ENCODE results near the gene DHX35.

DHX35 gene

DNA sequence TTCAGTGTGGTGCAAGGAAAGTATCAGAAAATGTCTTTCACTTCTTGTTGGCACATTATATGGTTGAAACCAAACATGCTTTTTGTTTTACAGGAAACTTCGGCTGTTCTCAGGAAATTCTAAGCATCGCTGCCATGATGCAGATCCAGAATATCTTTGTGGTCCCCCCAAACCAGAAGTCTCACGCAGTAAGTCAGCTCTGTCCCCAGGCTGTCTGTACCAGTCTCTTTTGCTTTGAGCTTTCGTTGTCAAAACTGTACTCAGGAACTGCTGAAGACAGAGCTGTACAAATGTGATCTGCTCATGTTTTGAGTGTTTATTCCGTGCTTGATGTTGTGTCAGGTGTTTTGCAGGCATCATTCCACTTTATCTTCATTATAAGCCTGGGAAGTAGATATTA, 59.6 kb downstream of the DHX35 start:
- no peak for DNase-seq (ENCODE audit: low read depth)

DNA sequence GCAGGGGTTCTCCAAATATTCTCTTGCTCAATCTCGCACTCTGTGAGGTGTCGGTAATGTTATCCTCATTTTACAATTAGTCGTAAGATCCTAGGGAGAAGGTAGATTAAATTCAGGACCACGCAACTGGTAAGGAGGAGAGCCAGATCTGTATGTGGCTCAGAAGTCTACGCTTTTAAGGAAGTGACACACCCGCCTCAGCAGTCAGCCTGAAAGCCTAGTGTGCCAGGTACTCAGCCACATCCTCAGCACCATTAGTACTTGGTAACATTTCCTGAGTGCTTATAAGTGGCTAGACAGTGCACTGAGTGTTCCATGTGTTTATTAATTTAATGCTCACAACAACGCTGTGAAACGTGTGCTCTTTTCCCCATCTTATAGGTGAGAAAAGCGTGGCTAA, 63.7 kb downstream of the DHX35 start:
- no peak for DNase-seq (ENCODE audit: low read depth)

DNA sequence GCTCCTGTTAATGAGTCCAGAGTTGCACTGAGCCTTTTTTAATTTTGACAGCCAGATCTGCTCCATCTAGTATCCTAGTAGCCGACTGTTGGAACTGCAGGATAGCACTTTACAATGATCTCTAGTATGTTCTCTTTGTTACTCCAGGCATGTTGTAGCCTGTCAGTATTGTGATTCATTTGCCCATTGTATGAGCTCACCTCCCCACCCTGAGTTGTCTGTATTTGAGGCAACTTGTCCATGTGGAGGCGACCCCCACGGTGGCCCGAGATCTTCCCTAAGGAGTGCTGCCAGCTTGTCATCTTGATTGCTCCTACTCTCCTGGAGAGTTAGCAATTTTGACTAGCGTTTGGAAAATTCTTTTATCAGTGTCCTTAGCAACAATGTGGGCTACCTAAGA, 67.2 kb downstream of the DHX35 start:
- DNase-seq (ENCODE audit: low read depth), result no peak

DNA sequence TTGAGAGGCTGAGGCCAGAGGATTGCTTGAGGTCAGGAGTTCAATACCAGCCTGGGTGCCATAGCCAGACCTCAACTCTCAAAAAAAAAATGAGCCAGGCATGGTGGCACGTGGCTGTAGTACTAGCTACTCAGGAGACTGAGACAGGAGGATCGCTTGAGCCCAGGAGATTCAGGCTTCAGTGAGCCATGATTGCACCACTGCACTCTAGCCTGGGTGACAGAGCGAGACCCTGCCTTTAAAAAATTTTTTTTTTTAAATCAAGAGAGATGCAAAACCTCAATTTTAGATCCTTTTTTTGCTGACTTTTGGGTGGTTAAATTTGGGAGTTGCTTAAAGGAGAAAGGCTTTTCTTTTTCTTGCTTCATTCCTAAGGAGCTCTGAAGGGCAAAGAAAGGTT, 70.9 kb downstream of the DHX35 start:
- DNase-seq (ENCODE audit: low read depth), result no peak

DNA sequence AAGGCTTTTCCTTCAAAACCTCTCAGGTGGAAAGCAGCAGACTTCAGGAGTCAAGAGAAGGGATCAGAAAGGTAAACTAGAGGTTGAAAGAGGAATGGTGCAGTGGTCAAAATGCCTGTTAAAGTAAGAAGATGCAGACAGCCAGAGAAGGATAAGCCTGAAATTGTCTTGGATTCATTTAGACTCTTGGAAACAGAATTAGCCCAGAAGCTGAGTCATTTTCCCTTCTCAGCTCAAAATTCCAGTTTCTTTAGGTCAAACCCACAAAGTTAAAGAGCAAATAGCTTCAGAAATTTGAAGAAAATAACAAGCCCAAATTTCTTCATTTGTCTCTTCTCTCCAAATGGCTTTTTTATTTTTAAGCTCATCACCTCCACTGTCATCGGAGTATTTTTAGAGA, 73.9 kb downstream of the DHX35 start:
- DNase-seq (ENCODE audit: low read depth), result no peak

DNA sequence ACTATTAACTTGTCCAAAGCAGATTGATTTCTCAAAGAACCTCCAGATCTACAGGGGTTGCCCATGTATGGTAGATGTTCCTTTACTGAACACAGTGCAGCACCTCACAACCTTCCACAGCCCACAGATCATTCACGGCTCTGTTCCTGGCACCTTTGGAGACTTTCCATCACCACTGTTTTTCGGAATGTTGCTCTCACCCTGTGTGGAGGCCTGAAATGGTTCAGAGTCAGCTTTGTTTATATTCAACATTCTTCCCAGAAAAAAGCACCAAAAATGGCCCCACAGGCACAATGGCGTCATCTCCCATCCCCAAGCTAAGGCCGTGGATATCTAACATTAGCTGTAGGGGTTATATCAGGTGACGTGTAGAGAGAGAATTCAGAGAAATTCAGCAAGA, 74.7 kb downstream of the DHX35 start:
- DNase-seq (ENCODE audit: low read depth), result no peak

DNA sequence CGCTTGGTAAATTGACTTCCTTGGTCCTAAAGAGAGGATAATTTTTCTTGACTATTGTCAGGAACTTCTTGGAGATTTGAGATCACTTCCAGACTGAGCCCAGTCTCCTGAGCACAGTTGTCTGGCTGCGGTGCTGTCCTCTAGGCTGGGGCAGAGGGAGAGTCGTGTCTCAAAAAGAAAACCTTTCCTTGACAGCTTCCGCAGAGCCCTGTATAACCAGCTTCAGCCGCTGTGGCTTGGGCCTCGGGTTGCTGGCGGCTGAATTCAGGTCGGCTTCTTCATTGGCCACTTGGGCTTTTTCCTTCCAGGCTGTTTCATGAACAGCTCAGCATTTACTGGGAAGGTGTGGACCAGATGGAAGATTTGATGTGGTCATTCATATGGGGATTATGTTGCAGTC, 75.9 kb downstream of the DHX35 start:
- DNase-seq (ENCODE audit: low read depth), result no peak

DNA sequence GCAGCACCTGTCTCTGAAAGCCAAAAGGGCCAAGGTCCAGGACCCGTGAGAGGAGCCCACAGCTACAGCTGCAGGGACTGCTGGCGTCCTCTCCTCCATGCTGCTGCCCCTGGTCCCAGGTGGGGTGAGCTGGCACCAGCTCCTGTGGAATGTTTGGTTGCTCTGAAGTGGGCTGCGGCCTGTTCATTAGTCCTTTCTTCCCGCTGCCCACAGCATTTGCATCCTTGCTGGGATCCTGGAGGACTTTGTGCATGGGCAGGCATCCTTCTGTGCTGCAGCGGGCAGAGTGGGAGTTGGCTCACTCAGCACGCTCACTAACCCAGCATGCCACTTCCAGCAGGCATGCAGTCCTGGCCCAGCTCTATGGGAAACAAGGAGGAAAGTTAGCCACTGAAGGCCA, 76.4 kb downstream of the DHX35 start:
- DNase-seq (ENCODE audit: low read depth), result no peak

DNA sequence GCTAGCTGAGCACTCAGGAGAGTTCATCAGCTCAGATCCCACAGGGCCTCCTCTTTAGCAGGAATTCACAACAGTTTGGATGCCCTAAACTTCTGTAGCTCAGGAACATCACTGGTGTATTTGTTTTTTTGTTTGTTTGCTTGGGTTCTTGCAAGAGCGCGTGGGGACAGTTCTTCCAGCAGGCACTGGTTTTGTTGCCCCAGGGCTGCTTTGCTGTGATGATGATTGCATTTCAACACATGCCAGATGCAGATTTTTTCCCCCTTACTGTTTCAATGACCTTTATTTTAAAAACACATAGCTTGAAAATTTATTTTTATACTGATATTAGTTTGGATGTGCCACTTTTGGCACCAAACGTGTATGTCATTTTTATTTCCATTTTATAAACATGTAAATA, 77.1 kb downstream of the DHX35 start:
- no peak for DNase-seq (ENCODE audit: low read depth)

DNA sequence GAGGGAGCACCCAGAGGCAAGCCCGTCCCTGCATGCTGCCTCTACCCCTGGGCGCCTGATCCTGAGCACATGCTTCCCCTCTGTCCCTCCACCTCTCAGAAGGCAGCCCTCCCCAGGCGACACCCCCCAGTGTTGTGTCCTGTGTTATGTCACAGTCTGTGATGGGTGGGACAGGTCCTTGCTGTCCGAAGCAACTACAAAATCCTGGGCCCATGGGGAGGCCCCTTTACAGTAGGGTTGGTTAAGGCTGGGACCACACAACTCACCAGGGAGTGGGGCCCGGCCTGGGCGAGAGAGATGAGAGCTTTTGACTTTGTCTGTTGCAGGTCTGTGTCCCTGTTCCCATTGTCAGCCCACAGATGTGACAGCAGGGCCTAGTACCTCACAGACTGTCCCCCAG, 78.0 kb downstream of the DHX35 start:
- no peak for DNase-seq (ENCODE audit: low read depth)

DNA sequence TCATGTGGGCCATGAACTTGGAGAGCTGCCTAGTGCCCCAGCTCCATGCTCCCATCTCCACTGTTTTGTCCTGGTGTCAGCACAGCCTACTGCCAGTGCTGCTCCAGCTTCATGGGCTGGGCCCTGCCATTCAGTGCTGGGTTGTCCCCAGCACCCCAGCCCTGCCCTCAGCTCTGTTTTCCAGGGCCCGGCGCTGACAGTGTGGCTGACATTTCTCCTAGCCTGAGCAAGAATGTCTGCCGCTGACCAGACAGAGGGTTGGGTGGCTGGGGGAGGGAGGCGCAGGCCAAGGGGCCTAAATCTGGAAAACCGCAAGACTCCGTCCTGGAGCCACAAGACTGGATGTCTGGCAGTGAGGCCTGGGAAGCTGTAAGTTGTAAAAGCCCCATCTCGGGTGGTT, 78.9 kb downstream of the DHX35 start:
- DNase-seq (ENCODE audit: low read depth), result no peak

DNA sequence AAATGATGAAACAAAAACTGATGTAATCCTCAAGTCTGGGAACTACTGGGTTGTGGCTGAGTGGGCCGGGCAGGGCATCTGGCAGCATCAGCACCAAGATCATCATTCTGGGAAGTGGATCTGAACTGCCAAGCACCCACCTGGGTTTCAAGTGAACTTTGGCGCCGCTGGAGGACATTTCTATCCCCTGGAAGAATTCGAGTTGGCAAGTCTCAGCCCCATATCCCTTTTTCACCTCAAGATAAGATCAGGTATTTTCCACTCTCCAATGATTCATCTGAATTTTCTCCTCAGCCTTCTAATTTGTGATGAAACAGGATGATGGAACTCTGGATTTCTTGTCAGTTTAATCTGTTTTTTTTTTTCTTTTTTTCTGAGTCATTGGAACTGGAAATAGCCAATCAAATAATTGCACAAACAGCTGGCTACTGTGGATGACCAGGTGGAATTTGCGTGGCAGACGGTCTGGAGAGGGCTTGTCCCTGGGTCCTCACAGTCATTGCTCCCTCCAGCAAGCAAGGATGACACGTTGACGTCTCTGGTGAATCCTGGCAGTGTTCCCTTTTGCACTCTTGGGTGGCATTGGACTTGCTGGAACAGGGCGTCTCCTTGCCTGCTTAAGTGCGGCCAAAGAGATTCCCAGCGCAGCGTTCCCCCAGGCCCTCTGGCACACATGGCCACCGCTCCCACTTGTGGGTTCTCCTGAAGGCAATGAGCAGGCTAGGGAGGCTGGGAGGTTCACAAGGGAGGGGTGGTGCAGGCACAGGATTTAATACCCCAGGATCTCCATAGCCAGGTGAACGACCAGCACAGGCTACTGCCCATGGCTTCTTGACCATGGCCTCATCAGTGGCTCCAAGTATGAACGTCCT, 80.4 kb downstream of the DHX35 start:
- no peak for DNase-seq (ENCODE audit: low read depth)

DNA sequence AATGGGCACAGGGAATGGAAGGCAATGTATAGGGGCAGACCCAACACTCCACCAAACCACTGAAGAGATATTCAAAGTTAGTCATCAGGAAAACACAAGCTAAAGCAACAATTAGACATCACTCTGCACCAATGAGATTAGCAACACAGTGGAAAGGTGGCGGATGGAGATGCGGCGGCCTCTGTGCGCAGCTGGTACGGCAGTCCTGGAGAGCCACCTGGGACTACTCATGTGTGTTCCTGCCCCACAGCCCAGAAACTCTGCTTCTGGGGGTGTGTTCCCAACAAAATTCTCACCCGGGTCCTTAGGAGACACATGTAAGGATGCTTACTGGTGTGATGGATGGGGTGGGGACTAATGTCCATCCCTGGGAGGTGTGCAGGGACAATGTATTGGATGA, 82.4 kb downstream of the DHX35 start:
- DNase-seq (ENCODE audit: low read depth), result no peak

DNA sequence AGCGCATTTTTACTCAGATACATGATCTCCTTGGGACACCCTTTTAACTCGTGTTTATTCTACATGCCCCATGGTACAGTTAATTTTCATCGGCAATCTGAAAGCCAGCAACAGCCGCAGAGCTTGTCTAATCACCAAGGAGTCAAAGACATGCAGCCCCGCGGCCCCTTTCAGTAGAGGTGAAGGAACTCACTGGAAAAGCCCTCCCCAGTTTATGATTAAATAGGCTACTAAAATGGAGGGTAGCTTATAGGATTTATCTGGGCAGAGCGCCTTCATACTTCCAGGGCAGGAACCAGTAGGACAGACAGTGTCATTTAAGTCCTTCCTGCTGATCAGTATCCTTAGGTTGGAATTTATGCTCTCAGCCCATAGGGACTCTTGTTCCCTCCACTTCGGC, 83.5 kb downstream of the DHX35 start:
- no peak for DNase-seq (ENCODE audit: low read depth)

DNA sequence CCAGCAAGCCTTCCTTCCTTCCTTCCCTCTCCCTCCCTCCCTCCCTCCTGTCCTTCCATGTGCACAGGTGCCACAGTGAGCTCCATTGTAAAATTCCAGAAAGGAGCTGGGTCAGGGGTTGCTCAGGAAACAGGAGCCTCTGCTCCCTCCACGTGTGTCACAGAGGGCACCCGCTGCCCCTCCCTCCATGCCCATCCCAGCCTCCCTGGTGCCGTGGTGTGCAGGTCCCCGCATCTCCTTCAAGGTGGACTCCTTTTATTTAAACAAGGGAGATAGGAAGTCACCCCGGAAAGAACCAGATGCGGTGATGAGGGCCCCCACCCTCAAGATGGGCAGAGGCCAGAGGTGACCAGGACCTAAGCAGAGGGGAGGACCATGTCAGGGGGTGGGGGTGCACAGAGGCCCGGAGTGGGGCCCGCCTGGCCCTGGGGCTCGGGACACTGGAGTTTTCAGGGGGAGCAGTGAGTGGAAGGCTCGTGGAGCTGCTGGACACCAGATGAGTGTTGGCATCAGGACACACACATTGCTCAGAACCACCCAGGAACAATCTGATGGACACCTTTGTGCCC, 85.4 kb downstream of the DHX35 start:
- no peak for DNase-seq (ENCODE audit: low read depth)

DNA sequence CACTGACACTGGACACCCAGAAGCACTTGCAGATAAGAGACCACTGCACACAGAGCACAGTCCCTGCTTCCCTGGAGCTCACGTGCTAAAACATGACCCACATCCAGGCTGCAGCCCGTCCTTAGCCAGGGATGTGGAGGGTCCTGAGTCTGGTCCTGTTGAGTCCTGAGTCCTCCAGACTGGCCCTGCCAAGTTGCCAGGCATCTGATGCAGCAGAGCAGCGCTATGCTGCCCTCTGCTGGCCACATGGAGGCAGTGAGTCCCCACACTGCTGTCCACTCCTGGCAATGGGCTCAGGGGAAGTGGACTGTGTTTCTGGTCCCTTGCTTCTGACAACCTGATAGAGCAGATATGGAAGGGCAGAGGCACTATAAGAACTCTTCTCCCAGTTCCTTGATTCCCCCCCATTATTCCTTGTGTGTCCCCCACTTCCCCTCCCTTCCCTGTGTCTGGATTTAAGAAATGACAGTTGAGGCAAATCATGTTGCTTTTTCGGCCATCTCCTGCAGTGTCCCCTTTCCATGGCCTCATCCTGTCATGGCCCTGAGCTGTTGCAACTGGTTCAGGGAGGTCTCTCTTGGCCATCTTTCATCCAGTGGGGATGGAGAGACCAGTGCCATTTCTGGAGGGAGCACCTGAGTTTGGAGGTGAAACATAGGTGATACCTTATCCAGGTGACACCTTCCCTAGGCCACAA, 86.0 kb downstream of the DHX35 start:
- peak; percentile 61 for DNase-seq (ENCODE audit: low read depth)

DNA sequence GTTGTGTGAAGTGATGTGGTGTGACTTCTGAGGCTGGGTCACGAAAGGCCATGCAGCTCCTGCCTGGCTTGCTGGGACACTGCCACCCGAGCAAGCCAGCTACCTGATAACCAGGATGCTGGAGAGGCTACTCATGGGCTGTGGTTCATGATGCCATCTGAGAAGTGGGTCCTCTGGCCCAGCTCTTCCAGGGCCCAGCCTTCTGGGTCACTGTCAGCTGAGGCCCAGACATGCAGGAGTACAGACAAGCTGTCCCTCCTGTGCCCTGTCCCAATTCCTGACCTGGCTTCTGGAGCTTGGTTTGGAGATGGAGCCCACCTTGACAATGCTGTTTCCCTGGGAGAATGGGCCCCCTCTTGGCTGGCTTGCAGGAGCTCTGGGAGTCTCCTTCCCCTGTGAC, 87.0 kb downstream of the DHX35 start:
- no peak for DNase-seq (ENCODE audit: low read depth)

DNA sequence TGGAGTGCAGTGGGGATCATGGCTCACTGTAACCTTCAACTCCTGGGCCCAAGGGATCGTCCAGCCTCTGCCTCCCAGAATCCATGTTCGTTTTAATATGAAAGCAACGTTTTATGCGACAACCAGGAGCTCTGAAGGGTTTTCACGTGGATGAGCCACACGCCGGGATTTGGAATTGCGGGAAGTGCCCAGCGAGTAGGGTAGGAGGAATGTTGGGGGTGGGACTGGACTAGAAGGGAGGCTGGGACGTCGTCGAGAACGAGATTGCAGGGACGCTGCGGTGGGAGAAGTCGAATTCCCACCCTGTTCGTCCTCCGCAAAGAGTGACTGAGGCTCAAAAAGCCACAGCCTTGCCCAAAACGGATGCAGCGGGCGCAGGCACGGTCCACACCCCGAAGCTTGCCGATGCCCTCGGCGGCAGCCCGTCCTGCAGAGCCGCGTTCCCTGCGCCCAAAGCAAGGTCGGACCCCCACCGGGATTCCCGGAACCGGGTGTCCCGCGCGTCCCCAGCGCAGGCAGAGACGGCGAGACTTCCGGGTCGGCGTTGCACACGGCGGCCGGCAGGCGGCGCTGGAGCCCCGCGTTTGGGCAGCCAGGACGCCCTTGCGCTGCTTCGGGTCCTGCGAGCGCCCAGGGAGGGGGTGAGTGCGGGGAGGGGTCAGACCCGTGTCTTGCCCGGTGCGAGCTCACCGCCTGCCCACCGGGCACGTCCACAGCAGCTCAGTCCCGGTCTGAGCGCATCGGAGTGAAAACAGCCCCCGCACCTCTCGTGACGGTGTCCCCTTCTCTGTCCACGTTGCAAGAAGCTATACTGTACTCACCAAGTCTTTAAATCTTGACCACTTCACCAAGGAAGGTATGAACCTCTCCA, 87.8 kb downstream of the DHX35 start:
- DNase-seq (ENCODE audit: low read depth), result peak; percentile 69

DNA sequence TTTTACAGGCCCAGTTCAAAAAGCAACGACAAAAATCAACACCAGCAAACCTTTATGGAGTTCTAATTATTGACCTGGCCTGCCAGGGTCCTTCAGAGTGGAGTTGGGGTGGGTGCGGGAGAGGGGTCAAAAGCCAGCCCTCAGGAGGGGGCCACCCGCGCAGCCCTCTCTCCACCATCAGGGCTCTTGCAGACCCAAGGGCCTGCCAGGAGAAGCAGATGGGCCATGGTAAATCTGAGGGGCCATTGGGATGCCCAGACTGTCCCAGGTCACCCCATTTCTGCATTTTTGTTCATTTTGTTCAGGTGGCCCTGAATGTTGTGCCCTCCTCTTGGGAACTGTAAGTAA, 88.4 kb downstream of the DHX35 start:
- DNase-seq (ENCODE audit: low read depth), result no peak

DNA sequence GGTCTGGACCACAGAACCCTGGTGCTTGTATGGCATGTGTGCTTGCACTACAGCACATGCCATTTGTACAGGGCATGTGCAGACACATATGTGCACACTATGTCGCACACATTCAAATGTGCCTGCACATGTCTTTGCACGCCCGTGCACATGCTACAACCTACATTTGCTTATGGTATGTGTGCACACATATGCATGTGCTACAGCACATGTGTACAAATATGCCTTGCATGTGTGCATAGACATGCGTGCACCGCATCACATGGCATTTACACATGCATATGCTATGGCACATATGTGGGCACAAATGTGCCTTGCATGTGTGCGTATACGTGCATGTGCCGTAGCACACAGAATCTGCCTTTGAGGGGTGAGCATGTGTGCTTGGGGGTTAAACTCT, 90.5 kb downstream of the DHX35 start:
- no peak for DNase-seq (ENCODE audit: low read depth)

DNA sequence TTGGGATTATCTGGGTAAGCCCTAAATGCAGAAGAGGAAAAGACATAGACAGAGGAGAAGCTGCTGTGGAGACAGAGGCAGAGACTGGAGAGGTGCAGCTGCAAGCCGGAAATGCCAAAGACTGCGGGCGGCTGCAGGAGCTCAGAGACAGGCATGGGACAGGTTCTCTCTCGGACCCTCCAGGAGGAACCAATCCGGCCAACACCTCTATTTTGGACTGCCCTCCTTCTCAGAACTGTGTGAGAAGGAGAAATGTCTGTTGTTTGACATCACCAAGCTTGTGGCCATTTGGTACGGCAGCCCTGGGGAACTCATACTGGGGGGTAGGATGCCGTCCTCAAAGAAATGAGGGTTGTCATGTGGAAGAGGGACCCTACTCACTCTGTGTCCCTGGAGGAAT, 95.0 kb downstream of the DHX35 start:
- no peak for DNase-seq (ENCODE audit: low read depth)

DNA sequence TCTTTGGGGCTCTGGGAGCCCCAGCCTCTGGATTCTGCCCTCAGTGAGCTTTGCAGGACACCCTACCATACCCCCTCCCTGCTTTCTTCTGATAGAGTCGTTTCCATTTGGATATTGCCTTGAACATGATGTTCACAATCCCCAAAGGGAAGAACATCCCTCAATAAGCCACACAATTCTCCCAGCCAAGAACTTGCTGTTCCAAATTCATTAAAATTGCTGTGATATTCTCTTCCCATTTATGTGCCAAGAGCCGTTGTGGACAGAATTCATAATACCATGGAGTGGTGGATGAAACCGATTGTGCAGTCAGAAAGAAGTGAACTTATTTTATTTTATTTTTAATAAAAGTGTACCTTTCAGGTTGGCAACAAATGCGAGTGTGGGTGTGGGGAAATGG, 95.8 kb downstream of the DHX35 start:
- DNase-seq (ENCODE audit: low read depth), result no peak

DNA sequence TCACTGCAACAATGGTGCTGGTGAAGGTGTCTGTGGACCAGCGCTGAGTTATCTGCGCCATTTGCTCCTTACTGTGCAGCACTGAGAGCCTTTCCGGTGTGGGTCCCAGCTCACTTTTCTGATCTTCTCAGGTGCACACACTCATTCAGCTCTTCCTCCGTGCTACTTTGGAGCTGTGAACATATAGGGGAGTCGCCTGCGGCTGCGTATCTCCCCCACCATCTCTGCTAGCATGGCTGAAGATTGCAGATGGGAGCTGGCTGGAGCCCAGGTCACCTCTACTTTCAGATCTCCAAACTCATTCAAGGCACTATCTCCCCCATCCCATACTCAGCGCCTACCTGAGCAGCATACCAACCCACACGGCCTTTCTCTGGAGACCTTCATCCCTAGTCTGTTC, 96.9 kb downstream of the DHX35 start:
- no peak for DNase-seq (ENCODE audit: low read depth)
